ENCODE data around the gene CYP8B1. TPM values are rescaled to one million over a fixed set of nuclear protein-coding genes. Genes with fewer than 3 reads are reported as not detected.
"Not testable (repeated sequence)": the region's sequence is repeated elsewhere in the genome, so short reads cannot be mapped to it uniquely, and the experiment has no call there.

CYP8B1 gene
- polyA plus RNA-seq, 1 donor (not counting 4 experiments of a cell fraction or from before 2014, with no cell fraction given) = not detected

- Histone ChIP-seq H3K4me3 (ENCODE audit: control insufficient read depth in 2 of 3, extremely low read depth in 1 of 3, insufficient read depth in 2 of 3, low read depth in 1 of 3, low read length in 3 of 3) (no peak overlapping the region), H4K20me1 (ENCODE audit: control insufficient read depth, extremely low read depth, insufficient read depth, low read length) (no peaks in the 10 kb centered on the region), H3K27ac (ENCODE audit: control insufficient read depth, insufficient read depth, low read length) (no peak overlapping the region), H3K9ac (ENCODE audit: control insufficient read depth, extremely low read depth, insufficient read depth, low read length) (no peak overlapping the region), H3K79me2 (ENCODE audit: control insufficient read depth, insufficient read depth, low read length) (no peaks in the 10 kb centered on the region), H2AFZ (ENCODE audit: control insufficient read depth, low read length) (no peak overlapping the region), H3K9me1 (ENCODE audit: control insufficient read depth, extremely low read depth, insufficient read depth, low read length) (no peaks in the 10 kb centered on the region), H3K27me3 (ENCODE audit: control insufficient read depth, extremely low read depth, insufficient read depth, low read length) (peaks cover 4% of the 10 kb centered on the region), H3K9me3 (ENCODE audit: control insufficient read depth, low read depth, low read length) (no peaks in the 10 kb centered on the region), H3K36me3 (ENCODE audit: control insufficient read depth in 2 of 2, extremely low read depth in 1 of 2, insufficient read depth in 2 of 2, low read length in 2 of 2) (no peaks in the 10 kb centered on the region), H3K4me2 (ENCODE audit: control insufficient read depth, extremely low read depth, insufficient read depth, low read depth, low read length) (no peak overlapping the region), H3K4me1 (ENCODE audit: control insufficient read depth, extremely low read depth, insufficient read depth, low read length) (peaks cover 4% of the 10 kb centered on the region)
- dilution Hi-C loops (cut with MboI; ENCODE audit: extremely low pct_ligation_motif_present, low sequenced_read_pairs) = no loop called here
- TF ChIP-seq, protein P1, sequence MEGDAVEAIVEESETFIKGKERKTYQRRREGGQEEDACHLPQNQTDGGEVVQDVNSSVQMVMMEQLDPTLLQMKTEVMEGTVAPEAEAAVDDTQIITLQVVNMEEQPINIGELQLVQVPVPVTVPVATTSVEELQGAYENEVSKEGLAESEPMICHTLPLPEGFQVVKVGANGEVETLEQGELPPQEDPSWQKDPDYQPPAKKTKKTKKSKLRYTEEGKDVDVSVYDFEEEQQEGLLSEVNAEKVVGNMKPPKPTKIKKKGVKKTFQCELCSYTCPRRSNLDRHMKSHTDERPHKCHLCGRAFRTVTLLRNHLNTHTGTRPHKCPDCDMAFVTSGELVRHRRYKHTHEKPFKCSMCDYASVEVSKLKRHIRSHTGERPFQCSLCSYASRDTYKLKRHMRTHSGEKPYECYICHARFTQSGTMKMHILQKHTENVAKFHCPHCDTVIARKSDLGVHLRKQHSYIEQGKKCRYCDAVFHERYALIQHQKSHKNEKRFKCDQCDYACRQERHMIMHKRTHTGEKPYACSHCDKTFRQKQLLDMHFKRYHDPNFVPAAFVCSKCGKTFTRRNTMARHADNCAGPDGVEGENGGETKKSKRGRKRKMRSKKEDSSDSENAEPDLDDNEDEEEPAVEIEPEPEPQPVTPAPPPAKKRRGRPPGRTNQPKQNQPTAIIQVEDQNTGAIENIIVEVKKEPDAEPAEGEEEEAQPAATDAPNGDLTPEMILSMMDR (optimal IDR thresholded peaks at IDR 0.05 in 1 of 3, IDR thresholded peaks at IDR 0.05 in 1 of 3, conservative IDR thresholded peaks at IDR 0.05 in 1 of 3; ENCODE audit: extremely low read depth in 1 of 3, insufficient read depth in 2 of 3, low read length in 3 of 3) = no peak
- no peak for TF ChIP-seq EZH2 (IDR thresholded peaks at IDR 0.05; ENCODE audit: low read length)
- FAIRE-seq = no peak
- no peak for DNase-seq (ENCODE audit: low read depth, low spot score)
Measured at GRCh38 chr3:42884324-42884723, 8.6 kb upstream of the CYP8B1 start.

GRCh38 chr3:42883251-42883930 is 7.7 kb upstream of the CYP8B1 start:
- DNase-seq (ENCODE audit: low read depth, low spot score) = not testable (repeated sequence)

More at GRCh38 chr3:42883251-42883930, 7.7 kb upstream of the CYP8B1 start:
- FAIRE-seq; H3K36me3 ChIP-seq (ENCODE audit: control insufficient read depth in 2 of 2, extremely low read depth in 1 of 2, insufficient read depth in 2 of 2, low read length in 2 of 2); H4K20me1 ChIP-seq (ENCODE audit: control insufficient read depth, extremely low read depth, insufficient read depth, low read length); dilution Hi-C loops (cut with MboI; ENCODE audit: extremely low pct_ligation_motif_present, low sequenced_read_pairs); H3K4me3 ChIP-seq (ENCODE audit: control insufficient read depth in 2 of 3, extremely low read depth in 1 of 3, insufficient read depth in 2 of 3, low read depth in 1 of 3, low read length in 3 of 3); H2AFZ ChIP-seq (ENCODE audit: control insufficient read depth, low read length); H3K4me2 ChIP-seq (ENCODE audit: control insufficient read depth, extremely low read depth, insufficient read depth, low read depth, low read length); H3K79me2 ChIP-seq (ENCODE audit: control insufficient read depth, insufficient read depth, low read length); H3K9me1 ChIP-seq (ENCODE audit: control insufficient read depth, extremely low read depth, insufficient read depth, low read length); H3K4me1 ChIP-seq (ENCODE audit: control insufficient read depth, extremely low read depth, insufficient read depth, low read length); H3K9me3 ChIP-seq (ENCODE audit: control insufficient read depth, low read depth, low read length); H3K9ac ChIP-seq (ENCODE audit: control insufficient read depth, extremely low read depth, insufficient read depth, low read length); H3K27me3 ChIP-seq (ENCODE audit: control insufficient read depth, extremely low read depth, insufficient read depth, low read length); H3K27ac ChIP-seq (ENCODE audit: control insufficient read depth, insufficient read depth, low read length): not testable (repeated sequence)

Data from keratinocyte (primary cell).